ENCODE results near the gene KRTAP3-1.

DNA sequence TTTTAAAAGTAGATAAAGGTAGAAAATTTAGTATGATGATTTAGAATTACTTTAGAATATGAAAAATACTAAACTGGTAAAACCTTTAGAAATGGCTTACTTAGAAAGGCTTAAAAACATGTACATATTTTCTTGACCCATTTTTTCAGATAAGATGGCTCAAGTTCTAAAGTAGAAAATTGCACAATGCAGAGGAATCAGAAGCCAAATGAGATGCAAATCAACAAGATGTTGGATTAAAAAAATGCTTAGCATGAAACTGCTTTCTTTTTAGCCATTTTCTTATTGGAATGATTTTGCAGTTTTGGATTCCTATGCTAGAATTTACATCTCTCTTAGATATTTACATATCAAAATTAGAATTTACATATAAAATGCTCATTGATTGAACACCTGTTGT is 1.5 kb upstream of the KRTAP3-1 start:
- TF ChIP-seq CTCF (IDR thresholded peaks at IDR 0.05): no peak
- no peak for TF ChIP-seq POLR2A (IDR thresholded peaks at IDR 0.05)

Measured in testis (tissue), 2 donors.